Keratinocyte (primary cell): Measurements from ENCODE around the gene IGFBP4.

Experiments
- EZH2 ChIP-seq: IDR thresholded peaks from one replicate; pipeline ENCODE4 v1.6.1; 2012; ENCODE audit warnings: inconsistent platforms, mild to moderate bottlenecking, low read length, moderate library complexity
- TF ChIP-seq, protein P1 (sequence below), 3 experiments: IDR thresholded peaks in 1 of 3; conservative IDR thresholded peaks in 1 of 3; optimal IDR thresholded peaks in 1 of 3; 2 replicates in 2 of 3; 3 replicates in 1 of 3; pipeline versions ENCODE3 to v1.5.1; 2011; ENCODE audit warnings: low read length in 3 of 3, mild to moderate bottlenecking in 3 of 3, moderate library complexity in 2 of 3, control low read depth in 1 of 3, inconsistent platforms in 1 of 3; ENCODE audit not compliant: insufficient read depth in 2 of 3; ENCODE audit errors: extremely low read depth in 1 of 3

DNA sequence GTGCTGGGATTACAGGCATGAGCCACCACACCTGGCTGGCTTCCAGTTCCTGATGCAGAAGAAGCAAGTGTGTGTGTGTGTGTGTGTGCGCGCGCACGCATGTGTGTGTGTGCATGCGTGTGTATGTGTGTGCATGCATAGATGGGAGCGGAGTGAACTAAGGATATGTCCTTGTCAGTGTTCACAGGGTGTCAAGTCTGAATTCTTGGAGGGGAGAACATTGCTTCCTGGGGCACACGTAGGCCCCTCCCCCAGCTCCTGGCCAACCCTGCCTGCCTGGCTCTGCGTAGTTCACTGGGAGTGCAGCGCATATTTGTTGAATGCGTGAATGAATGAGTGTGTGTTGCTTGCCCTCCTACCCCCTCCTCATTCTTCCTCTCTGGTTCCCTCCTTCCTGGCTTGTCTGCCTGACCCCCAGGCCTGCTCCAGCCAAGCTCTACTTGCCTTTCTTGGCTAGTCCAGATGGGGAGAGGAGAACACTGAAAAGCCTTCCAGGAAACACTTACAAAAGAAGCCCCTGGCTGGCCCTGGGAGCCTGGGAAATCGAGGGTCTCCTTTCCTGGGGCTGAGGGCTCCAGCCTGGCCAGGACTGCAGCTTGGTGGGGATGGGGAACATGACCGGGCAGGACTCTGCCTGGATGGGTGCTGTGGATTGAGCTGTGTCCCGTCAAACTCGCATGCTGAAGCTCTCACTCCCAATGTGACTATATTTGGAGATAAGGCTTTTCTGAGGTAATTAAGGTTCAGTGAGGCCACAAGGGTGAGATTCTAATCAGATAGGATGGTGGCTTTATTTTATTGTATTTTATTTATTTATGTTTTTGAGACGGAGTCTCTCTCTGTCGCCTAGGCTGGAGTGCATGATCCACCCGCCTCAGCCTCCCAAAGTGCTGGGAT, 27.9 kb downstream of the IGFBP4 start:
- TF ChIP-seq, protein P1, sequence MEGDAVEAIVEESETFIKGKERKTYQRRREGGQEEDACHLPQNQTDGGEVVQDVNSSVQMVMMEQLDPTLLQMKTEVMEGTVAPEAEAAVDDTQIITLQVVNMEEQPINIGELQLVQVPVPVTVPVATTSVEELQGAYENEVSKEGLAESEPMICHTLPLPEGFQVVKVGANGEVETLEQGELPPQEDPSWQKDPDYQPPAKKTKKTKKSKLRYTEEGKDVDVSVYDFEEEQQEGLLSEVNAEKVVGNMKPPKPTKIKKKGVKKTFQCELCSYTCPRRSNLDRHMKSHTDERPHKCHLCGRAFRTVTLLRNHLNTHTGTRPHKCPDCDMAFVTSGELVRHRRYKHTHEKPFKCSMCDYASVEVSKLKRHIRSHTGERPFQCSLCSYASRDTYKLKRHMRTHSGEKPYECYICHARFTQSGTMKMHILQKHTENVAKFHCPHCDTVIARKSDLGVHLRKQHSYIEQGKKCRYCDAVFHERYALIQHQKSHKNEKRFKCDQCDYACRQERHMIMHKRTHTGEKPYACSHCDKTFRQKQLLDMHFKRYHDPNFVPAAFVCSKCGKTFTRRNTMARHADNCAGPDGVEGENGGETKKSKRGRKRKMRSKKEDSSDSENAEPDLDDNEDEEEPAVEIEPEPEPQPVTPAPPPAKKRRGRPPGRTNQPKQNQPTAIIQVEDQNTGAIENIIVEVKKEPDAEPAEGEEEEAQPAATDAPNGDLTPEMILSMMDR (optimal IDR thresholded peaks at IDR 0.05 in 1 of 3, IDR thresholded peaks at IDR 0.05 in 1 of 3, conservative IDR thresholded peaks at IDR 0.05 in 1 of 3; ENCODE audit: extremely low read depth in 1 of 3, insufficient read depth in 2 of 3, low read length in 3 of 3), result no peak
- no peak for TF ChIP-seq EZH2
